A673 (cell line): ENCODE results near the gene GPHN.

Experiments
- EZH2 ChIP-seq: fragments of 200-600 bp; sonication (generic); IDR thresholded peaks from 2 replicates; pipeline ENCODE4 v1.6.1; 2017; ENCODE audit warnings: borderline replicate concordance, low read depth, mild to moderate bottlenecking, mixed read lengths, antibody characterized with exemption, low read length; ENCODE audit not compliant: poor library complexity, severe bottlenecking
- TF ChIP-seq, protein P1 (sequence below): fragments of 300-800, 200-600 bp; sonication (generic); conservative IDR thresholded peaks from 2 replicates; pipeline ENCODE4 v1.5.1; 2017; ENCODE audit warnings: low read depth, mild to moderate bottlenecking, antibody characterized with exemption, low read length, moderate library complexity, mixed read lengths

DNA sequence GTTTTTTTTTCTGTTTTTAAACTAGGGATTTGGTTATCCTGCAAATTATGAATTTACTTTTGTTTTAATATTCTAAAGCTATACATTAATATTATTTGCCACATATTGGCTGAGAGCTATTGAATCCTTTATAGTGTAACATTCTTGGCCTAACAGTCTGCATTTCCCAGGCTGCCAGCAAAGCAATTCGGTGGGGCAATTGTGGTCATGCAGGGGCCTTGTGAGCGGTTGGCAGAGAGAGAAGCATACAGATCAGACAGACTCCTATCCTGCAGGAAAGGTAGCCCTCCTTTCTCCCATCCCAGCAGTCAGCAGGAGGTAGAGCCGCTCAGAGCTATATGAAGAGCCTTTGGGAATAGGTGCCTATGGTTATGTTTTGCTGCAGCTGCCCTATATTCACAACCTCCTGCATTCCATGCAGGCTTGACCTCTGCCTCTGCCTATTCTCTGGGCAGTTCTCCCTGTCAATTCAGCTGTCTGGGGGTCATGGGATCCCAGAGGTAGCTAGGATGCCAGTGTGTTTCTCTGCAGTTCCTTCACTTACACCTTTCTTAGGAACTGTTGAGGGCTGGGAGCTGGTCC lies 144.7 kb downstream of the GPHN start:
- TF ChIP-seq, protein P1, sequence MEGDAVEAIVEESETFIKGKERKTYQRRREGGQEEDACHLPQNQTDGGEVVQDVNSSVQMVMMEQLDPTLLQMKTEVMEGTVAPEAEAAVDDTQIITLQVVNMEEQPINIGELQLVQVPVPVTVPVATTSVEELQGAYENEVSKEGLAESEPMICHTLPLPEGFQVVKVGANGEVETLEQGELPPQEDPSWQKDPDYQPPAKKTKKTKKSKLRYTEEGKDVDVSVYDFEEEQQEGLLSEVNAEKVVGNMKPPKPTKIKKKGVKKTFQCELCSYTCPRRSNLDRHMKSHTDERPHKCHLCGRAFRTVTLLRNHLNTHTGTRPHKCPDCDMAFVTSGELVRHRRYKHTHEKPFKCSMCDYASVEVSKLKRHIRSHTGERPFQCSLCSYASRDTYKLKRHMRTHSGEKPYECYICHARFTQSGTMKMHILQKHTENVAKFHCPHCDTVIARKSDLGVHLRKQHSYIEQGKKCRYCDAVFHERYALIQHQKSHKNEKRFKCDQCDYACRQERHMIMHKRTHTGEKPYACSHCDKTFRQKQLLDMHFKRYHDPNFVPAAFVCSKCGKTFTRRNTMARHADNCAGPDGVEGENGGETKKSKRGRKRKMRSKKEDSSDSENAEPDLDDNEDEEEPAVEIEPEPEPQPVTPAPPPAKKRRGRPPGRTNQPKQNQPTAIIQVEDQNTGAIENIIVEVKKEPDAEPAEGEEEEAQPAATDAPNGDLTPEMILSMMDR: no peak
- no peak for TF ChIP-seq EZH2
